K562 (cell line): ENCODE results near the gene ZSCAN22. TPM values are rescaled to one million over a fixed set of nuclear protein-coding genes. Genes with fewer than 3 reads are reported as not detected.

ENCODE experiments used
- BDP1 ChIP-seq: IDR thresholded peaks from 3 replicates; pipeline ENCODE4 v1.6.1; 2011; ENCODE audit not compliant: insufficient read length, insufficient read depth
- CC2D1A ChIP-seq: fragments of 450-650 bp; IDR thresholded peaks from 2 replicates; pipeline ENCODE4 v1.6.1; 2017; ENCODE audit warnings: mild to moderate bottlenecking
- CHD2 ChIP-seq: IDR thresholded peaks from 2 replicates; pipeline ENCODE4 v1.6.1; 2011; ENCODE audit warnings: low read depth, low read length
- DNMT1 ChIP-seq: fragments of 450-650 bp; IDR thresholded peaks from 2 replicates; pipeline ENCODE4 v1.6.1; 2016; ENCODE audit warnings: antibody characterized with exemption, mild to moderate bottlenecking
- EZH2 ChIP-seq: IDR thresholded peaks from 2 replicates; pipeline ENCODE4 v1.6.1; 2012; ENCODE audit warnings: low read depth, mild to moderate bottlenecking, inconsistent platforms, low read length, borderline replicate concordance
- MBD1 ChIP-seq: fragments of 250-450 bp; sonication (Bioruptor Pico); IDR thresholded peaks from 2 replicates; pipeline ENCODE4 v1.8.0; 2022; ENCODE audit warnings: inconsistent platforms
- RB1 ChIP-seq: fragments of 450-650 bp; IDR thresholded peaks from 2 replicates; pipeline ENCODE4 v1.6.1; 2017; ENCODE audit warnings: low read depth, mild to moderate bottlenecking
- RBM22 ChIP-seq: fragments of 200-400 bp; formaldehyde crosslinking; IDR thresholded peaks from 2 replicates; pipeline ENCODE4 v1.6.1; 2018; ENCODE audit warnings: low read length, low read depth; ENCODE audit not compliant: poor library complexity, severe bottlenecking
- RNF2 ChIP-seq: sonication (generic); IDR thresholded peaks from 2 replicates; pipeline ENCODE4 v1.6.1; 2016
- SRF ChIP-seq, 2 experiments: fragments of 250-450, 450-650 bp in 1 of 2; sonication (Bioruptor Pico) in 1 of 2; sonication (generic) in 1 of 2; formaldehyde crosslinking; IDR thresholded peaks; 2 replicates each; pipeline versions ENCODE4 v1.5.0 to v1.5.1; 2020 to 2022; ENCODE audit warnings: mild to moderate bottlenecking in 1 of 2, missing genetic modification reagents in 1 of 2
- ZC3H11A ChIP-seq: IDR thresholded peaks from 2 replicates; pipeline ENCODE4 v1.6.1; 2012; ENCODE audit warnings: low read depth, low read length, improper control_type of control experiment
- ZKSCAN1 ChIP-seq: fragments of 150-350 bp; IDR thresholded peaks from 2 replicates; pipeline ENCODE4 v1.6.1; 2016; ENCODE audit warnings: low read depth, low read length
- ZNF717 ChIP-seq: fragments of 250-450 bp; sonication (Bioruptor Pico); IDR thresholded peaks from 2 replicates; pipeline ENCODE4 v1.5.0; 2021
- ZNF778 ChIP-seq: fragments of 450-650 bp; formaldehyde crosslinking; IDR thresholded peaks from 2 replicates; pipeline ENCODE4 v1.4.0; 2020; ENCODE audit warnings: mild to moderate bottlenecking, moderate library complexity
- polyA plus RNA-seq, 8 experiments: library from polyadenylated mRNA; depleted of rRNA in 4 of 8; stranded (reverse) in 5 of 8; unstranded in 3 of 8; fragments of >200 nt; fragmentation: Nextera tagmentation in 2 of 8; fragmentation: Illumina TruSeq in 1 of 8; extraction: Ambion mirVana in 2 of 8; extraction: Trizol in 1 of 8; gene quantifications; 2 replicates each; pipeline versions ENCODE4 v1.2.1 to v1.2.3, GENCODE V29; 2011 to 2014; ENCODE audit warnings: inconsistent platforms in 1 of 8, missing spikeins in 1 of 8
- total RNA-seq, 7 experiments: library from RNA; depleted of rRNA in 6 of 7; stranded (reverse); fragments of >200 nt in 6 of 7; fragmentation: Illumina TruSeq in 2 of 7; extraction: Trizol in 2 of 7; gene quantifications; 2 replicates each; pipeline versions ENCODE4 v1.2.1 to v1.2.3, GENCODE V29; 2011 to 2021; ENCODE audit warnings: low replicate concordance in 1 of 7
- TF ChIP-seq, protein P1 (sequence below): fragments of 250-450 bp; sonication (Bioruptor Pico); IDR thresholded peaks from 2 replicates; pipeline ENCODE4 v1.6.1; 2021; ENCODE audit warnings: mild to moderate bottlenecking
- TF ChIP-seq, protein P2 (sequence below): IDR thresholded peaks from 2 replicates; pipeline ENCODE4 v1.6.1; 2011; ENCODE audit not compliant: insufficient read length; ENCODE audit errors: extremely low read depth
- TF ChIP-seq, protein P3 (sequence below), 2 experiments: fragments of 450-650 bp; formaldehyde crosslinking in 1 of 2; IDR thresholded peaks; 2 replicates each; pipeline versions ENCODE4 v1.4.0 to v1.6.1; 2014 to 2020; ENCODE audit warnings: mild to moderate bottlenecking in 2 of 2, borderline replicate concordance in 1 of 2, low read depth in 1 of 2

ZSCAN22 gene
- total and polyA plus RNA-seq, 9 of the 15 experiments (the other 6 are each of a cell fraction or from before 2014, with no cell fraction given): 0.98 to 5.3 (median 3.0) TPM

DNA sequence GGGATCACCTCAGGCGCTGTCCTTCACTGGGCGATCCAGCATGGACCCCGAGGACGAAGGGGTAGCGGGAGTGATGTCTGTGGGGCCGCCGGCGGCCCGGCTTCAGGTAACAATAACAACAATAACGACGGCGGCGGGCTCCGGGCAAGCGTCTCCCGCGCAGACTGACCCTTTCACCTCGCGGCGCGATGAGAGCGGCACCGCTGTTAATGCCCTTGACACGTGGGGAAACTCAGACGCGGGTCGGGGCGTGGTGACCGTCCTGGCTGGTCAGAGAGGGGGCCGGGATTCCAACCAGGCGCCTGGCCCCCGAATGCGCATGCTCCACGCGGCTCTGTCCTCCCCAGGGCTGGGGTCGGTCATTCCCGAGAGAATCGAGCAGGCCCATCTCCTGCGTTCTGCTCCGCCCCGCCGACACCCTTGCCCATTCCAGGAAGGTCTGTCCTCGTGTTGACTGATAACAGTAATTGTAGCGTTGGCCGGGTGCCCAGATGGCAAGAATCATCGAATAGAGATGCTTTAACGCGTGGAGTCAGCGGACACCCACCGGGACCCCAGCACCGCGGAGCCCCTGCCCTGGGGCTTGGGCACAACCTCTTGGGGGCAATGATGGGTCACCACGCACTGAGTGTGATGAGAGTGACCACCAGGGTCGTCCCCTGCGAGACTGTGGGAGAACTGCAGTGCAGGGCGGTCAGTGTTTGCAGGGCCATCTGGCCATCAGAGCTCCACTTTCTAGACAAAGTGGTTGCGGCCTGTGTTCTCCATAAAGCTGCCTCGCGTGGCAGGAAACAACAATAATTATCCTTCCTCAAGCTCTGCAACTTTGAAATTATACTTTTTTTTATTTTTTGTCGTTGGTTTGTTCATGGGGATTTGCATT, 47.5 kb upstream of the ZSCAN22 start (continued):
- TF ChIP-seq ZKSCAN1 (0 out of 2 replicates have a peak, but pooled peaks have one; percentile 5), ZNF778 (CRISPR knock-in tag) (no peak), RNF2 (0 out of 2 replicates have a peak, but pooled peaks have one; percentile 13), CHD2 (no peak), CC2D1A (no peak), BDP1 (no peak), RBM22 (peak; percentile 68), DNMT1 (0 out of 2 replicates have a peak, but pooled peaks have one; percentile 39), ZNF717 (no peak), ZC3H11A (no peak), SRF (CRISPR knock-in tag; IDR thresholded peaks at IDR 0.05) (0 out of 4 replicates have a peak, but pooled peaks of 1 of the 2 experiments have one; percentile 14), RB1 (no peak; the same call in 1 of the 2 replicates), EZH2 (no peak), MBD1 (no peak)
- TF ChIP-seq, protein P1, sequence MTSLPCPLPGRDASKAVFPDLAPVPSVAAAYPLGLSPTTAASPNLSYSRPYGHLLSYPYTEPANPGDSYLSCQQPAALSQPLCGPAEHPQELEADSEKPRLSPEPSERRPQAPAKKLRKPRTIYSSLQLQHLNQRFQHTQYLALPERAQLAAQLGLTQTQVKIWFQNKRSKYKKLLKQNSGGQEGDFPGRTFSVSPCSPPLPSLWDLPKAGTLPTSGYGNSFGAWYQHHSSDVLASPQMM (CRISPR knock-in tag): no peak
- TF ChIP-seq, protein P2, sequence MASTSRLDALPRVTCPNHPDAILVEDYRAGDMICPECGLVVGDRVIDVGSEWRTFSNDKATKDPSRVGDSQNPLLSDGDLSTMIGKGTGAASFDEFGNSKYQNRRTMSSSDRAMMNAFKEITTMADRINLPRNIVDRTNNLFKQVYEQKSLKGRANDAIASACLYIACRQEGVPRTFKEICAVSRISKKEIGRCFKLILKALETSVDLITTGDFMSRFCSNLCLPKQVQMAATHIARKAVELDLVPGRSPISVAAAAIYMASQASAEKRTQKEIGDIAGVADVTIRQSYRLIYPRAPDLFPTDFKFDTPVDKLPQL: no peak
- TF ChIP-seq, protein P3, sequence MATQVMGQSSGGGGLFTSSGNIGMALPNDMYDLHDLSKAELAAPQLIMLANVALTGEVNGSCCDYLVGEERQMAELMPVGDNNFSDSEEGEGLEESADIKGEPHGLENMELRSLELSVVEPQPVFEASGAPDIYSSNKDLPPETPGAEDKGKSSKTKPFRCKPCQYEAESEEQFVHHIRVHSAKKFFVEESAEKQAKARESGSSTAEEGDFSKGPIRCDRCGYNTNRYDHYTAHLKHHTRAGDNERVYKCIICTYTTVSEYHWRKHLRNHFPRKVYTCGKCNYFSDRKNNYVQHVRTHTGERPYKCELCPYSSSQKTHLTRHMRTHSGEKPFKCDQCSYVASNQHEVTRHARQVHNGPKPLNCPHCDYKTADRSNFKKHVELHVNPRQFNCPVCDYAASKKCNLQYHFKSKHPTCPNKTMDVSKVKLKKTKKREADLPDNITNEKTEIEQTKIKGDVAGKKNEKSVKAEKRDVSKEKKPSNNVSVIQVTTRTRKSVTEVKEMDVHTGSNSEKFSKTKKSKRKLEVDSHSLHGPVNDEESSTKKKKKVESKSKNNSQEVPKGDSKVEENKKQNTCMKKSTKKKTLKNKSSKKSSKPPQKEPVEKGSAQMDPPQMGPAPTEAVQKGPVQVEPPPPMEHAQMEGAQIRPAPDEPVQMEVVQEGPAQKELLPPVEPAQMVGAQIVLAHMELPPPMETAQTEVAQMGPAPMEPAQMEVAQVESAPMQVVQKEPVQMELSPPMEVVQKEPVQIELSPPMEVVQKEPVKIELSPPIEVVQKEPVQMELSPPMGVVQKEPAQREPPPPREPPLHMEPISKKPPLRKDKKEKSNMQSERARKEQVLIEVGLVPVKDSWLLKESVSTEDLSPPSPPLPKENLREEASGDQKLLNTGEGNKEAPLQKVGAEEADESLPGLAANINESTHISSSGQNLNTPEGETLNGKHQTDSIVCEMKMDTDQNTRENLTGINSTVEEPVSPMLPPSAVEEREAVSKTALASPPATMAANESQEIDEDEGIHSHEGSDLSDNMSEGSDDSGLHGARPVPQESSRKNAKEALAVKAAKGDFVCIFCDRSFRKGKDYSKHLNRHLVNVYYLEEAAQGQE (IDR thresholded peaks at IDR 0.05; ENCODE audit: borderline replicate concordance): peak; percentile 30; the same call in 1 of the 2 replicates
- TF ChIP-seq, protein P3 (CRISPR knock-in tag; IDR thresholded peaks at IDR 0.05; ENCODE audit: low read depth): peak; percentile 54; the same call in 1 of the 2 replicates
